ENCODE data around the gene SSBP3. TPM values are rescaled to one million over a fixed set of nuclear protein-coding genes. Genes with fewer than 3 reads are reported as not detected.

SSBP3 gene
- total RNA-seq, 4 donors from 2014 or later = 26.4 to 49.5 (median 37.1) TPM

DNA sequence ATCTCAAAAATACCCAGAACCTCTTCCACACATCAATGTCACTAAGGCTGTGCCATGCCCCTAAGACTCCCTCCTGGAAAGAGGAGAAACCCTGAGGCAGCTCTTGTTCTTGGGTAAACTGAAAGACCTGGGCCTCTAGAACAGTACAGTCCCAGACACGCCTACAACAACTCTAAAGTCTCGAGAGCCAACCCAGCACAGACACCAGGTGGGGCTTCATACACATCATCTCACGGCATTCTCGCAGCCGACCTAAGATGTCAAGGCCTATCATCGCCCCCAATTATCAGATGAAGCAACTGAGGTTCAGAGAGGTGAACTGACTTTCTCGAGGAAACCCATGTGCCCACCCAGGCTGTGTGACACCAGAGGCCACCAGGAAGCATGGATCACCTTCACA lies 135.7 kb downstream of the SSBP3 start:
- H3K4me1 ChIP-seq = peaks cover 50% of the 10 kb centered on the region
- H3K27ac ChIP-seq = no peak overlapping the region
- no peaks in the 10 kb centered on the region for H3K36me3 ChIP-seq
- no peaks in the 10 kb centered on the region for H3K9me3 ChIP-seq
- no peak overlapping the region for H3K4me3 ChIP-seq
- WGBS = 87% methylated on average over 7 of the region's 7 CpGs
- no peaks in the 10 kb centered on the region for H3K27me3 ChIP-seq
- TF ChIP-seq POLR2AphosphoS5 (IDR thresholded peaks at IDR 0.05) (no peak), EP300 (IDR thresholded peaks at IDR 0.05) (no peak), POLR2A (IDR thresholded peaks at IDR 0.05) (no peak)
- TF ChIP-seq, protein P1, sequence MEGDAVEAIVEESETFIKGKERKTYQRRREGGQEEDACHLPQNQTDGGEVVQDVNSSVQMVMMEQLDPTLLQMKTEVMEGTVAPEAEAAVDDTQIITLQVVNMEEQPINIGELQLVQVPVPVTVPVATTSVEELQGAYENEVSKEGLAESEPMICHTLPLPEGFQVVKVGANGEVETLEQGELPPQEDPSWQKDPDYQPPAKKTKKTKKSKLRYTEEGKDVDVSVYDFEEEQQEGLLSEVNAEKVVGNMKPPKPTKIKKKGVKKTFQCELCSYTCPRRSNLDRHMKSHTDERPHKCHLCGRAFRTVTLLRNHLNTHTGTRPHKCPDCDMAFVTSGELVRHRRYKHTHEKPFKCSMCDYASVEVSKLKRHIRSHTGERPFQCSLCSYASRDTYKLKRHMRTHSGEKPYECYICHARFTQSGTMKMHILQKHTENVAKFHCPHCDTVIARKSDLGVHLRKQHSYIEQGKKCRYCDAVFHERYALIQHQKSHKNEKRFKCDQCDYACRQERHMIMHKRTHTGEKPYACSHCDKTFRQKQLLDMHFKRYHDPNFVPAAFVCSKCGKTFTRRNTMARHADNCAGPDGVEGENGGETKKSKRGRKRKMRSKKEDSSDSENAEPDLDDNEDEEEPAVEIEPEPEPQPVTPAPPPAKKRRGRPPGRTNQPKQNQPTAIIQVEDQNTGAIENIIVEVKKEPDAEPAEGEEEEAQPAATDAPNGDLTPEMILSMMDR (IDR thresholded peaks at IDR 0.05) = no peak
- DNase-seq (ENCODE audit: low spot score in 2 of 2) = no peak

DNA sequence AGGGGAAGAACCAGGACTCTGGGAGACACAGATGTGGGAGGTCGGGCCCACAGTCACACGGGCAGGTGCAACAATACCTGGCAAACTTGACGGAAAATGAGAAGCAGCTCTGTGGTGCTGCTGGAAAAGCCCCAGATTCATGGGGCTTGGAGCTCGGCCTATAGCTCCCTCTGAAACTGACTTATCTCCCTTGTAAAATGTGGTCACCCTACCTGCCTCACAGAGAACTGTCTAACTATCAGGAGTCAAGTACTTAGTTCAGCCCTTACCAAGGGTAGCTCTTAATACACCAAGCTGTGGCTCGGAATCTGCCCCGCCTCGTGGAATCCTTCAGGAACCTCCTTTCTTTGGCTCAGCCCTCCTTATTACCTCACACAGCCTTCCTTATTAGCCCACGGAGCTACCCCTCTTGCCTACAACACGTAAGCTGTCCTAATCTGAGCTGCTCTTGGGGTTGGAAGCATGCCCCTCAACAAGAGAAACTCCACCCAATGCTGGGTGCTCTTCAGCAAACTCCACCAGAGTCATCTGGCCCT lies 137.4 kb downstream of the SSBP3 start:
- DNase-seq (ENCODE audit: low spot score in 2 of 2) = no peak
- WGBS = 42% methylated on average over 9 of the region's 9 CpGs
- Histone ChIP-seq H3K4me3 (no peak overlapping the region), H3K27me3 (no peaks in the 10 kb centered on the region), H3K4me1 (peaks cover 41% of the 10 kb centered on the region), H3K27ac (no peak overlapping the region), H3K36me3 (no peaks in the 10 kb centered on the region), H3K9me3 (no peaks in the 10 kb centered on the region)
- TF ChIP-seq EP300 (IDR thresholded peaks at IDR 0.05) = no peak
- no peak for TF ChIP-seq POLR2A (IDR thresholded peaks at IDR 0.05)
- TF ChIP-seq, protein P1 (IDR thresholded peaks at IDR 0.05) = no peak
- no peak for TF ChIP-seq POLR2AphosphoS5 (IDR thresholded peaks at IDR 0.05)

DNA sequence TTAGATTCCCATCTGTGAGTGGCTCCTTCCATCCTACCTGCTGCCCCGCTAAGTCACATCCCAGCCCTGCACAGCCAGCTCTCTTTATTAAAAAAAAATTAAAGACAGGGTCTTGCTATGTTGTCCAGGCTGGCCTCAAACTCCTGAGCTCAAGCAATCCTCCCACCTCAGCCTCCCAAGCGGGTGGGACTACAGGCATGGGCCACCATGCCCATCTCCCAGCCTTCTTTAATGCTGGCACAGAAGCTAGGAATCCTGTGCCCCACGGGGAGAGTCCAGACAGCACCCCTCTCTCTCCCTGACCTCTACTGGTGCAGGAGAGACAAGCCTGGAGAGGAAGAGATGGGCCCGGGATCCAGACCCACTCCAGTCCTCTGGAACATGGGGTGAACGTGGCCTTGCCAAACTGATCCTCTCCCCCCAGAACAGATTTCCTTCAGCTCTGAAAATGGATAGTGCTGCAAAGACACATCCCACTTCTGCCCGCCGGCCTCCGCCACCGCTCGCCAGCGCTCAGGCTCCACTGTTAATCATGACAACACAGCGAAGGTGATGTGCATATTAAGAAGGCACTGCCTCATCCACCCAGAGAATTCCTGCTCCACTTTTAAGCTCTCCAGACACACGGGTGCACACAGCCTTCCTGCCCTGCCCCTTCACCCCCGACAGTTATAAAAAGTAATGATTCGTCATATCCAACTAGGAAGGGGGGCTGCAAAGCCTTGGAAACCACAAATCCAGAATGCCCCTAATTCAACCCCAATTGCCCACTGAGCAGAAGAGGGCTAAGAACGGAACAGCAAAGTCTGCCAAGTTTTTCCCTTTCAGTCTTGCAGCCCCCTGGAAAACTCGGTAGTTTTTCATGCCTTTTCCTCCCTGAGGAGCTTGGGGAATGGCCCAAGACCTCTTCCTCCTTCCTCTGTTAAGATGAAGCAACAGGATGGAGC lies 138.1 kb downstream of the SSBP3 start:
- Histone ChIP-seq H3K36me3 (no peaks in the 10 kb centered on the region), H3K4me3 (no peak overlapping the region), H3K9me3 (no peaks in the 10 kb centered on the region), H3K27ac (no peak overlapping the region), H3K27me3 (no peaks in the 10 kb centered on the region), H3K4me1 (peaks cover 36% of the 10 kb centered on the region)
- WGBS = 85% methylated on average over 17 of the region's 17 CpGs
- no peak for DNase-seq (ENCODE audit: low spot score in 2 of 2)
- TF ChIP-seq, protein P1 (IDR thresholded peaks at IDR 0.05) = no peak
- TF ChIP-seq POLR2AphosphoS5 (IDR thresholded peaks at IDR 0.05) (no peak), POLR2A (IDR thresholded peaks at IDR 0.05) (no peak), EP300 (IDR thresholded peaks at IDR 0.05) (no peak)

DNA sequence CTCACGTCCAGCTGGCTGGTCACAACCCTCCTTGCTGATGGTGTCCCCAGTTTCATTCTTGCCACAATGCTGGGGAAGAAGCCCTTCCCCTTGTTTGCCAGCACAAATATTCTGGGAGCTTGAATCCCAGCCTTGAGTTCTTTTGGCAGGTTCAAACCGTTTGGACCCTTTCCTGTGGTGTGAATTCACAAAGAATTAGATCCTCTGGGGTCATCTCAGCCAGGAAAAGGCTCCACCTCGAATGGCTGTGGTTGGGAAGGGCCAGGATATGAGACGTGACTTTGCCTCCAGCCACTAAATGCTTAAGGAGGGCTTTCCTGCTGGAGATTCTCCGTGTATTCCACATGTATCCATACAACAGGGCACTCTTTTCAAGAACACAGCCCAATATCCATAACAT lies 139.3 kb downstream of the SSBP3 start:
- DNase-seq (ENCODE audit: low spot score in 2 of 2) = no peak
- TF ChIP-seq EP300 (IDR thresholded peaks at IDR 0.05) = no peak
- no peak for TF ChIP-seq POLR2A (IDR thresholded peaks at IDR 0.05)
- TF ChIP-seq, protein P1 (IDR thresholded peaks at IDR 0.05) = no peak
- no peak for TF ChIP-seq POLR2AphosphoS5 (IDR thresholded peaks at IDR 0.05)
- H3K27ac ChIP-seq = no peak overlapping the region
- 52% methylated on average over 5 of the region's 5 CpGs for WGBS
- H3K9me3 ChIP-seq = no peaks in the 10 kb centered on the region
- peaks cover 24% of the 10 kb centered on the region for H3K4me1 ChIP-seq
- H3K36me3 ChIP-seq = no peaks in the 10 kb centered on the region
- H3K27me3 ChIP-seq = no peaks in the 10 kb centered on the region
- no peak overlapping the region for H3K4me3 ChIP-seq

DNA sequence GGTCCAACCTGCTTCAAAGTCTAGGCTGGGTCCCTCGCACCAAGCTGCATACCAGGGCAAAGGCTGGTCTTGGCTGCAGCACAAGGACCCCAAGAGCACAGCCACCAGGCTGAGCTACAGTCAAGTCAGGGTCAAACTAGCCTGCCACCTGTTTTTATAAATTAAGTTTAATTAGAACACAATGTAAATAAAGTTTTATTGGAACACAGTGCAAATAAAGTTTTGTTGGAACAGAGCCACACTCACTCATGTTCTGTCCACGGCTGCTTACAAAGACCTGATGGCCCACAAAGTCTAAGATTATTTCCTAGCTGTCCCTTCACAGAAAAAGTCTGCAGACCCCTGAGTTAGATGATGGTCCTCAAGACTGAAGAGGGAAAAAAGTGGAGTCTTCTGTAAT lies 140.0 kb downstream of the SSBP3 start:
- Histone ChIP-seq H3K4me1 (peaks cover 23% of the 10 kb centered on the region), H3K9me3 (no peaks in the 10 kb centered on the region), H3K36me3 (no peaks in the 10 kb centered on the region), H3K27ac (no peak overlapping the region), H3K4me3 (no peak overlapping the region), H3K27me3 (no peaks in the 10 kb centered on the region)
- WGBS = 86% methylated on average over 2 of the region's 2 CpGs
- DNase-seq (ENCODE audit: low spot score in 2 of 2) = no peak
- TF ChIP-seq POLR2AphosphoS5 (IDR thresholded peaks at IDR 0.05) (no peak), POLR2A (IDR thresholded peaks at IDR 0.05) (no peak), EP300 (IDR thresholded peaks at IDR 0.05) (no peak)
- TF ChIP-seq, protein P1 (IDR thresholded peaks at IDR 0.05) = no peak

Measured in suprapubic skin (tissue), 4 donors.